ENCODE results near the gene PTBP1. TPM values are rescaled to one million over a fixed set of nuclear protein-coding genes. Genes with fewer than 3 reads are reported as not detected.

PTBP1 gene
- total and polyA plus RNA-seq, 2 of the 13 experiments (the other 11 are each of a cell fraction or from before 2014, with no cell fraction given): 195 to 288 TPM

DNA sequence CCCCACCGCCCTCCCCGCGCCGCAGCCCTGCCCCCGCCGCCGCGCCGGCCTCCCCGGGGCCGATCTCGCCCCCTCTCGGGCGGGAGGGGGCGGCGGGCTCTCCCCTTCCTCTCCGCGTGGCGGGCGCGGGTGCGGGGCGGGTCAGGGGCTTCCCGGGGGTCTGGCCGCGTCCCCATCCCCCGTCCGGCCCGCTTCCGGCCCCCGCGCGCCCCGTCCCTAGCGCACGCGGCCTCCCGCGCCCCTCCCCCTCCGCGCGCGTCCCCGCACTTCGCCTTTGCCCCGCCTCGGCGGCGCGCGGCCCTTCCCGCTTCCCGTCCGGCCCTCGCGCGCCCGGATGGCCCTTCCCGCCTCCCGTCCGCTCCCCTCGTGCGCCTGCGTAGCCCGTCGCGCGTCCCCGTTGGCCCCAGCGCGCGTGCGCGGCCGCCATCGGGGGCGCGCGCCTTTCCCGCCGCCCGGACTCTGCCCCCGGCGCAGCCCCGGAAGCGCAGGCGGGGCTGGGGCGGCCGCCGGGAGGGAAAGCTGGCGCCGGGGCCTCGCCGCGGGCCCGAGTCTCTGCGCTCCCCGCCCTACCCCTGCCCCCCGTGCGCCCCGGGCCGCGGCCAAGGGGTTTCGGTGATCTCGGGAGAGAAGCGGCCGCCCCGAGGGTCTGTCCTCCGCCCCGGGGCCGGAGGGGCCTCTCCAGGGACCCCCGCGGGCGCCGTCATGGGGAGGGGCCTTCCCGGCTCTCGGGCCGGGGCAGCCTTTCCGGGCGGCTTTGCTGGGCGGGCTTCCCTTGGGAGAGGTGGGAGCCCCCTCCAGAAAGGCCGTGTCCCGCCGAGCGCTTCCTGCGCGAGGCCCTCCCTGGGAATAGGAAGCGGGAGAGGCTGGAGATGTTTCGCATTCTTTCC lies 519 bp downstream of the PTBP1 start (continued):
- TF ChIP-seq POLR2G (IDR thresholded peaks at IDR 0.05; ENCODE audit: low read depth, low read length) (peak; percentile 22; the same call in 1 of the 2 replicates), MYC (CRISPR knock-in tag; IDR thresholded peaks at IDR 0.05; ENCODE audit: borderline replicate concordance) (peak; percentile 79), ZFYVE20 (CRISPR knock-in tag; IDR thresholded peaks at IDR 0.05; ENCODE audit: borderline replicate concordance, low read depth) (no peak; the same call in 1 of the 2 replicates), ZNF614 (CRISPR knock-in tag; IDR thresholded peaks at IDR 0.05; ENCODE audit: borderline replicate concordance) (no peak), ATM (IDR thresholded peaks at IDR 0.05; ENCODE audit: borderline replicate concordance) (no peak), ZNF367 (CRISPR knock-in tag; IDR thresholded peaks at IDR 0.05; ENCODE audit: borderline replicate concordance) (no peak; the same call in 1 of the 2 replicates), RCOR2 (CRISPR knock-in tag; IDR thresholded peaks at IDR 0.05) (no peak), PAWR (CRISPR knock-in tag; IDR thresholded peaks at IDR 0.05; ENCODE audit: borderline replicate concordance) (no peak), ZFX (CRISPR knock-in tag; IDR thresholded peaks at IDR 0.05; ENCODE audit: low read depth) (peak; percentile 28), KAT2B (IDR thresholded peaks at IDR 0.05; ENCODE audit: borderline replicate concordance, low read depth, low read length) (no peak), PCBP1 (IDR thresholded peaks at IDR 0.05; ENCODE audit: borderline replicate concordance, low read depth, low read length) (no peak), RAD21 (CRISPR knock-in tag; IDR thresholded peaks at IDR 0.05) (peak; percentile 56; the same call in 1 of the 2 replicates), DR1 (CRISPR knock-in tag; IDR thresholded peaks at IDR 0.05) (no peak), SP4 (CRISPR knock-in tag; IDR thresholded peaks at IDR 0.05) (no peak; the same call in 1 of the 2 replicates), ZNF441 (CRISPR knock-in tag; IDR thresholded peaks at IDR 0.05; ENCODE audit: borderline replicate concordance) (0 out of 2 replicates have a peak, but pooled peaks have one; percentile 13), YY1 (IDR thresholded peaks at IDR 0.05; ENCODE audit: insufficient read depth, insufficient replicate concordance, low read depth, low read length) (peak; percentile 84), ZNF766 (CRISPR knock-in tag; IDR thresholded peaks at IDR 0.05; ENCODE audit: borderline replicate concordance) (no peak), NFYB (CRISPR knock-in tag; IDR thresholded peaks at IDR 0.05) (no peak)
- TF ChIP-seq, protein P1, sequence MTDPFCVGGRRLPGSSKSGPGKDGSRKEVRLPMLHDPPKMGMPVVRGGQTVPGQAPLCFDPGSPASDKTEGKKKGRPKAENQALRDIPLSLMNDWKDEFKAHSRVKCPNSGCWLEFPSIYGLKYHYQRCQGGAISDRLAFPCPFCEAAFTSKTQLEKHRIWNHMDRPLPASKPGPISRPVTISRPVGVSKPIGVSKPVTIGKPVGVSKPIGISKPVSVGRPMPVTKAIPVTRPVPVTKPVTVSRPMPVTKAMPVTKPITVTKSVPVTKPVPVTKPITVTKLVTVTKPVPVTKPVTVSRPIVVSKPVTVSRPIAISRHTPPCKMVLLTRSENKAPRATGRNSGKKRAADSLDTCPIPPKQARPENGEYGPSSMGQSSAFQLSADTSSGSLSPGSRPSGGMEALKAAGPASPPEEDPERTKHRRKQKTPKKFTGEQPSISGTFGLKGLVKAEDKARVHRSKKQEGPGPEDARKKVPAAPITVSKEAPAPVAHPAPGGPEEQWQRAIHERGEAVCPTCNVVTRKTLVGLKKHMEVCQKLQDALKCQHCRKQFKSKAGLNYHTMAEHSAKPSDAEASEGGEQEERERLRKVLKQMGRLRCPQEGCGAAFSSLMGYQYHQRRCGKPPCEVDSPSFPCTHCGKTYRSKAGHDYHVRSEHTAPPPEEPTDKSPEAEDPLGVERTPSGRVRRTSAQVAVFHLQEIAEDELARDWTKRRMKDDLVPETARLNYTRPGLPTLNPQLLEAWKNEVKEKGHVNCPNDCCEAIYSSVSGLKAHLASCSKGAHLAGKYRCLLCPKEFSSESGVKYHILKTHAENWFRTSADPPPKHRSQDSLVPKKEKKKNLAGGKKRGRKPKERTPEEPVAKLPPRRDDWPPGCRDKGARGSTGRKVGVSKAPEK (CRISPR knock-in tag; IDR thresholded peaks at IDR 0.05; ENCODE audit: borderline replicate concordance): no peak
- TF ChIP-seq, protein P2, sequence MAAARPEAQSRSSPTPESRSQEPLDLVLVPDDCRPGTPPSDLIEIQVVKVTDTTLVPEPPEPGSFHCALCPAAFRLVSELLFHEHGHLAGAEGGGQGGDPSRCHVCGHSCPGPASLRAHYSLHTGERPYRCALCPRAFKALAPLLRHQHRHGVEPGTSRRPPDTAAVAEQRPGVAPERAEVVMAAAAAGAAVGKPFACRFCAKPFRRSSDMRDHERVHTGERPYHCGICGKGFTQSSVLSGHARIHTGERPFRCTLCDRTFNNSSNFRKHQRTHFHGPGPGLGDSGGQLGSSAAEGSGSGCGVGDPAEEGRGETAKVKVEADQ (CRISPR knock-in tag; IDR thresholded peaks at IDR 0.05; ENCODE audit: borderline replicate concordance): no peak; the same call in 1 of the 2 replicates
- TF ChIP-seq, protein P3, sequence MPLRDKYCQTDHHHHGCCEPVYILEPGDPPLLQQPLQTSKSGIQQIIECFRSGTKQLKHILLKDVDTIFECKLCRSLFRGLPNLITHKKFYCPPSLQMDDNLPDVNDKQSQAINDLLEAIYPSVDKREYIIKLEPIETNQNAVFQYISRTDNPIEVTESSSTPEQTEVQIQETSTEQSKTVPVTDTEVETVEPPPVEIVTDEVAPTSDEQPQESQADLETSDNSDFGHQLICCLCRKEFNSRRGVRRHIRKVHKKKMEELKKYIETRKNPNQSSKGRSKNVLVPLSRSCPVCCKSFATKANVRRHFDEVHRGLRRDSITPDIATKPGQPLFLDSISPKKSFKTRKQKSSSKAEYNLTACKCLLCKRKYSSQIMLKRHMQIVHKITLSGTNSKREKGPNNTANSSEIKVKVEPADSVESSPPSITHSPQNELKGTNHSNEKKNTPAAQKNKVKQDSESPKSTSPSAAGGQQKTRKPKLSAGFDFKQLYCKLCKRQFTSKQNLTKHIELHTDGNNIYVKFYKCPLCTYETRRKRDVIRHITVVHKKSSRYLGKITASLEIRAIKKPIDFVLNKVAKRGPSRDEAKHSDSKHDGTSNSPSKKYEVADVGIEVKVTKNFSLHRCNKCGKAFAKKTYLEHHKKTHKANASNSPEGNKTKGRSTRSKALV (CRISPR knock-in tag; IDR thresholded peaks at IDR 0.05): no peak
- TF ChIP-seq, protein P4, sequence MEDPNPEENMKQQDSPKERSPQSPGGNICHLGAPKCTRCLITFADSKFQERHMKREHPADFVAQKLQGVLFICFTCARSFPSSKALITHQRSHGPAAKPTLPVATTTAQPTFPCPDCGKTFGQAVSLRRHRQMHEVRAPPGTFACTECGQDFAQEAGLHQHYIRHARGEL (CRISPR knock-in tag; IDR thresholded peaks at IDR 0.05): no peak
